Psoas muscle (tissue), 8 donors: ENCODE results near the gene MYPN. TPM values are rescaled to one million over a fixed set of nuclear protein-coding genes. Genes with fewer than 3 reads are reported as not detected.
"Not testable (repeated sequence)": the region's sequence is repeated elsewhere in the genome, so short reads cannot be mapped to it uniquely, and the experiment has no call there.

Source experiments
- ATAC-seq, 4 donors: fragments of 200-7000 bp; cut with Tn5 transposase; one replicate each; pipeline ENCODE4 v1.9.1; 2020; ENCODE audit warnings: moderate library complexity in 3 of 4, mild to moderate bottlenecking in 2 of 4
- DNase-seq, 2 donors: peaks; one replicate each; pipeline ENCODE4 v3.0.0-alpha.2; 2020
- H3K27ac ChIP-seq: fragments of 200-600 bp; one replicate; pipeline ENCODE4 v1.8.0; 2022
- H3K27me3 ChIP-seq, 3 donors: fragments of 200-600 bp in 1 of 3; one replicate each; pipeline versions ENCODE4 v1.6.1 to v1.8.0; 2013 to 2022; ENCODE audit warnings: low read length in 2 of 3, mild to moderate bottlenecking in 2 of 3, moderate library complexity in 1 of 3; ENCODE audit not compliant: insufficient read depth in 3 of 3
- H3K36me3 ChIP-seq, 2 donors: fragments of 200-600 bp in 1 of 2; one replicate each; pipeline versions ENCODE4 v1.6.1 to v1.8.0; 2013 to 2022; ENCODE audit warnings: low read depth in 1 of 2, mild to moderate bottlenecking in 1 of 2, moderate library complexity in 1 of 2; ENCODE audit not compliant: insufficient read depth in 1 of 2
- H3K4me1 ChIP-seq: fragments of 200-600 bp; one replicate; pipeline ENCODE4 v1.8.0; 2022
- H3K4me3 ChIP-seq: fragments of 200-600 bp; one replicate; pipeline ENCODE4 v1.8.0; 2022; ENCODE audit warnings: mild to moderate bottlenecking
- H3K9me3 ChIP-seq: fragments of 200-600 bp; one replicate; pipeline ENCODE4 v1.8.0; 2022
- CTCF ChIP-seq: fragments of 200-600 bp; IDR thresholded peaks from one replicate; pipeline ENCODE4 v1.8.0; 2022; ENCODE audit warnings: antibody characterized with exemption
- WGBS, 3 donors: extraction: QIAGEN DNeasy Blood & Tissue Kit; methylation state at CpG; one replicate each; pipeline versions ENCODE4 v1.1.6 to v1.1.7; 2013; 5-methylcytosine and 5-hydroxymethylcytosine counted together
- intact Hi-C, 2 donors: fragments of 100-400 bp; cut with DNase I; formaldehyde crosslinking; loops; one replicate each; pipeline versions ENCODE4 v1.11.0 to v1.14.2; 2022
- polyA plus RNA-seq, 3 donors: library from polyadenylated mRNA; stranded (reverse); fragments of 200-250 nt; gene quantifications; one replicate each; pipeline ENCODE4 v1.2.3, GENCODE V29; 2013
- total RNA-seq, 4 donors: library from RNA; stranded (reverse); fragmentation: NEBNext Ultra II Directional in 2 of 4; extraction: Animal tissue kit (Norgen Biotek cat#: 25700) in 2 of 4; gene quantifications; one replicate each; pipeline versions ENCODE4 v1.2.1 to v1.2.4, GENCODE V29; 2021 to 2023
- donor health status: healthy with polysubstance abuse.
- donor health status: DM: no; HTN: no; CAD: no; lungs with moderate emphysema.
- donor health status: Bipolar disorder and iron deficiency.
- donor health status: healthy.
- donor health status: DM: yes; HTN: yes; CAD: no.
- donor health status: DM: no; HTN: no; CAD: no.
- donor health status: DM: no; HTN: no; CAD: no.
- donor health status: DM: yes; HTN: yes; CAD: no.

The MYPN gene
- total and polyA plus RNA-seq, 7 donors, result 24.3 to 376 (median 216) TPM

GRCh38 chr10:68074031-68074774 lies 35.1 kb upstream of the MYPN start:
- Histone ChIP-seq H3K27ac (peak overlapping the region; percentile 99), H3K9me3 (no peaks in the 10 kb centered on the region), H3K27me3 (no peaks in the 10 kb centered on the region), H3K4me3 (peak overlapping the region; percentile 88), H3K36me3 (peaks cover 0 to 13% of the 10 kb centered on the region in 2 donors), H3K4me1 (peaks cover 34% of the 10 kb centered on the region)
- ATAC-seq (peak in 2 of 4 donors; percentile 60 to 74), DNase-seq (no peak)
- intact Hi-C loops, result loop anchor here (5.0 to 10.0 kb wide), 2 partner anchors 187 to 261 kb away; partner anchors contain the start of genes HNRNPH3 (in 2 of the 2) and PBLD (in 2 of the 2)
- WGBS, 3 donors, result 1% methylated on average over 27 of the region's 27 CpGs
- TF ChIP-seq CTCF, result no peak

- no peak for TF ChIP-seq CTCF
- peak within 1 kb of the TSS; percentile 88 for H3K4me3 ChIP-seq
- peak; percentile 95 to 97 for DNase-seq
- no peaks in the 10 kb centered on the region for H3K9me3 ChIP-seq
- peaks cover 34% of the 10 kb centered on the region for H3K4me1 ChIP-seq
- 0 to 1% (median 1%) methylated on average over 41 to 64 of the region's 64 CpGs for WGBS, 3 donors
- H3K27me3 ChIP-seq, result no peaks in the 10 kb centered on the region
- intact Hi-C loops, result loop anchor here (5.0 to 10.0 kb wide), 2 partner anchors 188 to 260 kb away; partner anchors contain the start of genes HNRNPH3 (in 2 of the 2) and PBLD (in 2 of the 2)
- peaks cover 0 to 5% of the 10 kb centered on the region in 2 donors for H3K36me3 ChIP-seq
- peak; percentile 97 to 98 (median 98) for ATAC-seq
- H3K27ac ChIP-seq, result peak within 1 kb of the TSS; percentile 99
Observed at GRCh38 chr10:68074775-68075549, 34.3 kb upstream of the MYPN start, which contains the start of gene HERC4. TSS of gene HERC4 (minus strand) at chr10:68075283. CDS start at chr10:68073108, 2,175 bp downstream.

GRCh38 chr10:68075550-68076004 lies 33.7 kb upstream of the MYPN start:
- Histone ChIP-seq H3K4me1 (peaks cover 32% of the 10 kb centered on the region), H3K4me3 (peak overlapping the region; percentile 57), H3K36me3 (no peaks in the 10 kb centered on the region), H3K27me3 (no peaks in the 10 kb centered on the region), H3K27ac (peak overlapping the region; percentile 99), H3K9me3 (no peaks in the 10 kb centered on the region)
- no peak for TF ChIP-seq CTCF
- DNase-seq, result no peak
- 30 to 32% (median 32%) methylated on average over 3 of the region's 3 CpGs for WGBS, 3 donors
- no peak for ATAC-seq
- intact Hi-C loops, result loop anchor here (10.0 kb wide), 1 partner anchor 259 kb away; the partner anchor contains the start of genes HNRNPH3 (in 2 of the 2) and PBLD (in 2 of the 2)

GRCh38 chr10:68076081-68076480 lies 33.2 kb upstream of the MYPN start:
- peaks cover 27% of the 10 kb centered on the region for H3K4me1 ChIP-seq
- H3K36me3 ChIP-seq, ATAC-seq, DNase-seq, H3K27me3 ChIP-seq, H3K27ac ChIP-seq, H3K9me3 ChIP-seq, H3K4me3 ChIP-seq: not testable (repeated sequence)
- 98% methylated on average over 15 of the region's 15 CpGs for WGBS, 3 donors
- intact Hi-C loops, result loop anchor here (10.0 kb wide), 1 partner anchor 259 kb away; the partner anchor contains the start of genes HNRNPH3 (in 2 of the 2) and PBLD (in 2 of the 2)
